ENCODE data around the gene CATSPER2.
"Not testable (repeated sequence)": the region's sequence is repeated elsewhere in the genome, so short reads cannot be mapped to it uniquely, and the experiment has no call there.

The CATSPER2 gene

DNA sequence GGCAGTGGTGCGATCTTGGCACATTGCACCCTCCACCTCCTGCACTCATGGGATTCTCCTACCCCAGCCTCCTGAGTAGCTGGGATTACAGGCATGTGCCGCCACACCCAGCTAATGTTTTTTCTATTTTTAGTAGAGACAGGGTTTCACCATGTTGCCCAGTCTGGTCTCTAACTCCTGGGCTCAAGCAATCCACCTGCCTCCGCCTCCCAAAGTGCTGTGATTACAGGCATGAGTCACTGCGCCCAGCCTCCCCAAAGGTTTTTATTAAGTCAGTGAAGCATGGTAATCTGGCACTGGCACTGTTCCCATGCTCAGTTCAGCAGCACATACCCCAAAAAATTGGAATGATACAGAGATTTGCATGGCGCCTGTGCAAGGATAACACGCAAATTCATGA lies 46.4 kb downstream of the CATSPER2 start:
- H3K4me3 ChIP-seq (ENCODE audit: low read depth, low read length), result not testable (repeated sequence)

DNA sequence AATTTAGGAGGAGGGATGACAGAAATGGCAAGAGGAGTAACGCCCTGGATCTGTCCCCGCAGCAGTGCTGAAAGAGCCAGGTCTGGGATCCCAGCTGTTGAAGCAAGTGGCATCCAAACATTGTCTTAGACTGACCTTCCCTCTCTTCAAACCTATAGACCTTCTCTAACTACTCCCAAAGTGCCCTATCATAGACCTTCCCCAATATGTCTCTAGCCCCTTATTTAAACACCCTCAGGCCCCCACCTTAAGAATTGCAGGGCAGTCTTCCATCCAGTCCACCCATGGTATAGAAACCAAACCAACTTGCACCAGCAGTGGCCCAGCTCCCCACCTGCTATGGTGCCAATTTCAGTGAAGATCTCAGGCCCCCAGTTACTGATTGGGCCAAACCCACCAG lies 48.4 kb downstream of the CATSPER2 start:
- not testable (repeated sequence) for H3K4me3 ChIP-seq (ENCODE audit: low read depth, low read length)

DNA sequence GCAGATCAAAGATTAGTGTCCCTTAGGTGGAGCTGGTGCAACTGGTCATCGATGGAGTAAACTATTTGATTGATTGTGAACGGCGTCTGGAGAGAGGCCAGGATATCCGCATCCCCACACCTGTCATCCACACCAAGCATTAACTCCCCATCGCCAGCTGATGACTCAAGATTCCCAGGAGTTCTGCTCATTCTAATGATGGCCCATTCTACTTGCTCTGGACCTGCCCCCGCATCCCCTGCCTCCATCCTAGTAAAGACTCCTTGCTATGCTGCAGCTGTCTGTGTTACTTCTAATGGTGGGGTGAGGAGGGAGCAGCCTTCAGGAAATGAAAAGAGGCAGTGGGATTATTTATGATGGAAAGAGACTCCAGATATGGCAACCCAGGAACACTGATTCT lies 49.5 kb downstream of the CATSPER2 start:
- H3K4me3 ChIP-seq (ENCODE audit: low read depth, low read length), result not testable (repeated sequence)

DNA sequence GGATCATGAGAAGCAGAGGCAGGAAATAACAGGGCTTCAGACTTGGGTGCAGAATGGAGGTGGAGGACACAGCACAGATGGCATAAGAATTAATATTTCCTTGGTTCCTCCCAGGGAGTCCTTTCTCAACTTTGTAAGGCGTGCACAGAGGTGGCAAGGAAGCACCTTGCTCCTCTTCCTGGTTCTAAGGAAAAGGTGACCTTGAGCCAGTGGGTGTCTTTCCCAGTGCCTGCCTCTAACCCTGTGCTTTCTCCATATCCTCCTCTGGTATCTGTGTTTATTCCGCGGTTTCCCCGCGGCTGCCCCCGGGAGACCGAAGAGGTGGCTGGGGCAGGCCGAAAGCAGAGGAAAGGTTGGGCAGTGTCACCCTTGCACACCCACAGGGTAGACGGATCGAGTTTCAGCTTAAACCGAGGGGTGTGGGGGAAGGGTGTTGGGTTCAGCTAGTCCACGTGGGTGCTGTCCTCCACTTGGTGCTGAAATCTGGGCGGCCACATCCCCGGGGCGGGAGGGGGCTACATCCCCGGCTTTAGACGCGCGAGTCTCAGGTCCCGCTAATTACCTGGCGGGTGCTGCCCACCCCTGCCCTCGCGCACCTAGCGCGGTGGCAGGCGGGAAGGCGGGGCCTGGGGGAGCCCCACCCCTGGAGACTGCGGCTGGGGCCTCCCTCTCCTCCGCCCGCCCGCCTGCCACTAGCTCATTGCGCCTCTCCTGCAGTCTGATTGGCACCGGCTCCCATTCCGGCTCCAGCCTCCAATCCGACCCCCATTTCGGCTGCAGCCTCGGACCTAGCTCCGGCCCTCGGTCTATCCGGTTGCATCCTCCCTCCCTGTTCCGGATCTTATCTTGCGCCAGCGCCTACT lies 55.1 kb downstream of the CATSPER2 start, which contains the start of gene CKMT1B:
Gene CKMT1B (plus strand): TSS at position 700 of the 863 bp plus-strand sequence. CDS start 192 bp downstream, outside the sequence.
- H3K4me3 ChIP-seq (ENCODE audit: low read depth, low read length), result not testable (repeated sequence)

DNA sequence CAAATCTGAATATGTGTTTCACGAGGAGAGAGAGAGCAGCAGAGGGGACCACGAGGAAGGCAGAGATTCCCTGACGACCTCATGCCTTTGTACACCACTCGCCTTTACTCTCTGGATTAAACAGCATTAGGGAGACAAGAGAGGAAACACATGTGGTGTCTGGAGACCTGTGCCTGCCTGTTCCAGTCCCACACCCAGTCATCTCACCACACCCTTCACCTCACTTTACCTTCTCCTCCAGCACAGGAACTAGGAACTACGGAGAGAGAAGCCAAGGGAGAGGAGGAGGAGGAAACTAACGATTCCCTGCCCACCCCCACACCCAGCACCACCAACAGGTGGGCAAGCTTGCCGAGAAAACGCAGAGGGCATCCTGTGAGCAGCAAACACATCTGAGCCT lies 55.8 kb downstream of the CATSPER2 start:
- H3K4me3 ChIP-seq (ENCODE audit: low read depth, low read length), result not testable (repeated sequence)

DNA sequence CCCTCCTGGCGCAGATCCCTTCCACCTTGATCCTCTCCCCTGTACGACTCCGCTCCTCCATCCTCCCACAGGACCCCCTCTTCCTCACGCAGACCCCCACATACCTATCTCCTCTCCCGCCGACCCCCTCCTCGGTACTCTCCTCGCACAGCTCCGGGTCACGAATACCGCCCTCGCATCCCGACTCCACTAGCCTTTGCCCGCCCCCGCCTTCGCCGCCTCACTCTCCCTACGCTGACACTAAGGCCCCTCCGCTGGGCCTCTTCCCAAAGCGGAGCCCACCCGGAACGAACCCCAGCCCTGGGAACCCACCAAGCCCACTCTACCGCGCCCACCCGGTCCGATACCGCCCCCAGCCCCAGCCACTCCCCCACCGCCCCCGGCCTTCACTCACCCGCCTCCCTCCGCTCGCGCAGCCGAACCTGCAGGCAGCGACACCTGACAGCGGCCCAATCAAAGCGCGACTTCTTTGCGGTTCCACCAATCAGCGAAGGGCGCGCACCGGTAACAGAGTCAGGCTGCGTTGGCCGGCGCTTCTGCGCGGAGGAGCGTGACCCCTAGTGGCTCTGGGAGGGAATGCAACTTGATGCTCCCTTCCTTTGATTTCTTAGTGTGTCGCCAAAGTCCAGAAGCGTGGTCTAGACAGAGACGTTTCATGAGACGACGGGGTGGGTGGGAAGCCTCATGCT lies 58.7 kb downstream of the CATSPER2 start, which contains the start of gene PPIP5K1:
Gene PPIP5K1 (minus strand): TSS at position 431 of the 689 bp plus-strand sequence. CDS start 5,704 bp downstream, outside the sequence.
- H3K4me3 ChIP-seq (ENCODE audit: low read depth, low read length), result not testable (repeated sequence)
